HEK293 (cell line): ENCODE results near the gene MAP3K20.

Experiments
- CTCF ChIA-PET: fragments of 350-600 bp; formaldehyde crosslinking; extraction: SDS; loops from one replicate; lab custom pipeline; 2021; ENCODE audit warnings: antibody characterized with exemption; lab: Yijun Ruan, JAX
- POLR2A ChIA-PET: fragments of 300-600 bp; formaldehyde crosslinking; extraction: SDS; loops from one replicate; lab custom pipeline; 2020; ENCODE audit warnings: antibody characterized with exemption, inconsistent platforms; lab: Yijun Ruan, JAX
- H3K27ac ChIP-seq: fragments of 200-500 bp; sonication (Bioruptor generic); 2 replicates; pipeline ENCODE4 v1.5.1; 2014; ENCODE audit warnings: low read depth, low read length, control low read depth, inconsistent platforms; ENCODE audit errors: extremely low read depth
- H3K36me3 ChIP-seq, 2 experiments: fragments of 200-500 bp in 1 of 2; sonication (Bioruptor generic) in 1 of 2; 1 replicate in 1 of 2; 2 replicates in 1 of 2; pipeline ENCODE4 v1.5.1; 2014 to 2017; ENCODE audit warnings: inconsistent platforms in 2 of 2, low read length in 2 of 2; ENCODE audit not compliant: control insufficient read depth in 2 of 2, insufficient read depth in 1 of 2
- H3K4me1 ChIP-seq: fragments of 200-500 bp; sonication (Bioruptor generic); 2 replicates; pipeline ENCODE4 v1.5.1; 2014; ENCODE audit warnings: mild to moderate bottlenecking, low read length, inconsistent platforms; ENCODE audit not compliant: control insufficient read depth, insufficient read depth
- H3K4me3 ChIP-seq: 2 replicates; pipeline ENCODE4 v1.5.1; 2011; ENCODE audit warnings: low read depth, mild to moderate bottlenecking, control low read depth, low read length, moderate library complexity
- H3K9me3 ChIP-seq: fragments of 200-500 bp; sonication (Bioruptor generic); 2 replicates; pipeline ENCODE4 v1.5.1; 2014; ENCODE audit warnings: low read depth, low read length, inconsistent platforms; ENCODE audit not compliant: control insufficient read depth, insufficient read depth
- BCL11A ChIP-seq: fragments of 450-650 bp; formaldehyde crosslinking; IDR thresholded peaks from 2 replicates; pipeline ENCODE4 v1.5.1; 2016; ENCODE audit warnings: low read depth, missing biosample characterization, missing genetic modification characterization
- GFI1B ChIP-seq: fragments of 450-650 bp; formaldehyde crosslinking; IDR thresholded peaks from 2 replicates; pipeline ENCODE4 v1.5.1; 2016; ENCODE audit warnings: missing biosample characterization, missing genetic modification characterization
- KLF16 ChIP-seq: fragments of 450-650 bp; formaldehyde crosslinking; IDR thresholded peaks from 2 replicates; pipeline ENCODE4 v1.5.1; 2017; ENCODE audit warnings: missing biosample characterization, missing genetic modification characterization
- REPIN1 ChIP-seq: fragments of 450-650 bp; formaldehyde crosslinking; IDR thresholded peaks from 2 replicates; pipeline ENCODE4 v1.5.1; 2017; ENCODE audit warnings: missing biosample characterization, missing genetic modification characterization, low read depth
- TRIM28 ChIP-seq: IDR thresholded peaks from 2 replicates; pipeline ENCODE4 v1.6.1; 2011; ENCODE audit warnings: low read length, control low read depth, borderline replicate concordance
- ZBTB44 ChIP-seq: fragments of 450-650 bp; IDR thresholded peaks from 2 replicates; pipeline ENCODE4 v1.5.1; 2018; ENCODE audit warnings: missing biosample characterization, mild to moderate bottlenecking, missing genetic modification characterization
- ZFP3 ChIP-seq: fragments of 450-650 bp; formaldehyde crosslinking; IDR thresholded peaks from 2 replicates; pipeline ENCODE4 v1.5.1; 2016; ENCODE audit warnings: low read depth, missing biosample characterization, missing genetic modification characterization
- ZNF121 ChIP-seq: fragments of 450-650 bp; formaldehyde crosslinking; IDR thresholded peaks from 2 replicates; pipeline ENCODE4 v1.5.1; 2016; ENCODE audit warnings: missing biosample characterization, missing genetic modification characterization
- ZNF132 ChIP-seq: fragments of 450-650 bp; formaldehyde crosslinking; IDR thresholded peaks from 2 replicates; pipeline ENCODE4 v1.5.1; 2017; ENCODE audit warnings: missing biosample characterization, missing genetic modification characterization, borderline replicate concordance
- ZNF169 ChIP-seq: fragments of 450-650 bp; formaldehyde crosslinking; IDR thresholded peaks from 2 replicates; pipeline ENCODE4 v1.5.1; 2016; ENCODE audit warnings: missing biosample characterization, missing genetic modification characterization
- ZNF19 ChIP-seq: fragments of 450-650 bp; formaldehyde crosslinking; IDR thresholded peaks from 2 replicates; pipeline ENCODE4; 2016; ENCODE audit warnings: missing biosample characterization, missing genetic modification characterization, low read depth
- ZNF221 ChIP-seq: fragments of 450-650 bp; formaldehyde crosslinking; IDR thresholded peaks from 2 replicates; pipeline ENCODE4 v1.5.1; 2017; ENCODE audit warnings: missing biosample characterization, missing genetic modification characterization, borderline replicate concordance
- ZNF223 ChIP-seq: fragments of 450-650 bp; formaldehyde crosslinking; IDR thresholded peaks from 2 replicates; pipeline ENCODE4 v1.5.1; 2016; ENCODE audit warnings: missing biosample characterization, missing genetic modification characterization
- ZNF274 ChIP-seq, 2 experiments: fragments of 200-500 bp in 1 of 2; fragments of 450-650 bp in 1 of 2; sonication (Bioruptor generic) in 1 of 2; formaldehyde crosslinking in 1 of 2; IDR thresholded peaks; 2 replicates each; pipeline versions ENCODE4 v1.5.1 to v1.6.1; 2014 to 2016; ENCODE audit warnings: borderline replicate concordance in 1 of 2, inconsistent platforms in 1 of 2, low read length in 1 of 2, missing biosample characterization in 1 of 2, missing genetic modification characterization in 1 of 2
- ZNF341 ChIP-seq: fragments of 450-650 bp; formaldehyde crosslinking; IDR thresholded peaks from 2 replicates; pipeline ENCODE4; 2016; ENCODE audit warnings: low read depth, missing biosample characterization, missing genetic modification characterization
- ZNF366 ChIP-seq: fragments of 450-650 bp; formaldehyde crosslinking; conservative IDR thresholded peaks from 2 replicates; pipeline ENCODE4 v1.5.1; 2016; ENCODE audit warnings: missing biosample characterization, missing genetic modification characterization
- ZNF398 ChIP-seq: fragments of 450-650 bp; formaldehyde crosslinking; IDR thresholded peaks from 2 replicates; pipeline ENCODE4 v1.5.1; 2017; ENCODE audit warnings: missing biosample characterization, missing genetic modification characterization
- ZNF426 ChIP-seq: fragments of 450-650 bp; formaldehyde crosslinking; IDR thresholded peaks from 2 replicates; pipeline ENCODE4 v1.5.1; 2017; ENCODE audit warnings: missing biosample characterization, missing genetic modification characterization, mild to moderate bottlenecking, inconsistent platforms, moderate library complexity
- ZNF473 ChIP-seq: fragments of 450-650 bp; formaldehyde crosslinking; IDR thresholded peaks from 2 replicates; pipeline ENCODE4 v1.5.1; 2017; ENCODE audit warnings: missing biosample characterization, missing genetic modification characterization
- ZNF488 ChIP-seq: fragments of 450-650 bp; formaldehyde crosslinking; IDR thresholded peaks from 2 replicates; pipeline ENCODE4 v1.5.1; 2016; ENCODE audit warnings: missing biosample characterization, missing genetic modification characterization
- ZNF529 ChIP-seq: fragments of 450-650 bp; formaldehyde crosslinking; IDR thresholded peaks from 2 replicates; pipeline ENCODE4 v1.5.1; 2017; ENCODE audit warnings: missing genetic modification characterization, missing biosample characterization; ENCODE audit not compliant: insufficient replicate concordance
- ZNF580 ChIP-seq: fragments of 450-650 bp; formaldehyde crosslinking; IDR thresholded peaks from 2 replicates; pipeline ENCODE4 v1.5.1; 2016; ENCODE audit warnings: missing biosample characterization, missing genetic modification characterization
- ZNF610 ChIP-seq: fragments of 450-650 bp; formaldehyde crosslinking; IDR thresholded peaks from 2 replicates; pipeline ENCODE4 v1.5.1; 2016; ENCODE audit warnings: missing biosample characterization, missing genetic modification characterization, borderline replicate concordance
- ZNF623 ChIP-seq: fragments of 450-650 bp; formaldehyde crosslinking; IDR thresholded peaks from 2 replicates; pipeline ENCODE4 v1.5.1; 2016; ENCODE audit warnings: missing biosample characterization, missing genetic modification characterization
- ZNF670 ChIP-seq: fragments of 450-650 bp; formaldehyde crosslinking; IDR thresholded peaks from 2 replicates; pipeline ENCODE4 v1.5.1; 2016; ENCODE audit warnings: missing biosample characterization, missing genetic modification characterization, low read depth
- ZNF776 ChIP-seq: fragments of 450-650 bp; formaldehyde crosslinking; IDR thresholded peaks from 2 replicates; pipeline ENCODE4 v1.5.0; 2017; ENCODE audit warnings: missing biosample characterization, missing genetic modification characterization, borderline replicate concordance
- ZNF792 ChIP-seq: fragments of 450-650 bp; formaldehyde crosslinking; IDR thresholded peaks from 2 replicates; pipeline ENCODE4 v1.5.1; 2016; ENCODE audit warnings: missing biosample characterization, missing genetic modification characterization
- ZNF830 ChIP-seq: fragments of 450-650 bp; IDR thresholded peaks from 2 replicates; pipeline ENCODE4 v1.5.0; 2018; ENCODE audit warnings: missing biosample characterization, missing genetic modification characterization, low read depth, mild to moderate bottlenecking, moderate library complexity
- ZSCAN23 ChIP-seq: fragments of 450-650 bp; formaldehyde crosslinking; IDR thresholded peaks from 2 replicates; pipeline ENCODE4 v1.5.1; 2016; ENCODE audit warnings: missing biosample characterization, missing genetic modification characterization

The MAP3K20 gene

GRCh38 chr2:173049831-173050230, 25.8 kb upstream of the MAP3K20 start (continued):
- TF ChIP-seq GFI1B (tag by site-specific recombination), result no peak
- no peak for TF ChIP-seq ZSCAN23 (tag by site-specific recombination)
- TF ChIP-seq ZNF398, result no peak

GRCh38 chr2:173050684-173051083, 25.0 kb upstream of the MAP3K20 start:
- ChIA-PET CTCF (no interaction called here), POLR2A (no interaction called here)
- Histone ChIP-seq H3K4me3 (no peak overlapping the region), H3K36me3 (no peaks in the 10 kb centered on the region), H3K4me1 (0 out of 2 replicates have a peak, but pooled peaks cover 7% of the 10 kb centered on the region), H3K27ac (no peak overlapping the region)
- TF ChIP-seq ZNF473, result no peak
- no peak for TF ChIP-seq ZNF792 (tag by site-specific recombination)
- no peak for TF ChIP-seq ZNF169 (tag by site-specific recombination)
- TF ChIP-seq ZNF221 (tag by site-specific recombination), result no peak
- TF ChIP-seq ZNF776 (tag by site-specific recombination), result no peak
- no peak for TF ChIP-seq ZNF670 (tag by site-specific recombination)
- TF ChIP-seq, all 188 proteins: peak for 0
- no peaks in the 10 kb centered on the region for H3K9me3 ChIP-seq

GRCh38 chr2:173051463-173052215, 24.0 kb upstream of the MAP3K20 start:
- TF ChIP-seq ZNF132, result no peak
- no peak for TF ChIP-seq BCL11A (tag by site-specific recombination)
- TF ChIP-seq ZNF488, result no peak
- no peak for TF ChIP-seq ZNF580 (tag by site-specific recombination)
- no peak for TF ChIP-seq ZNF830 (tag by site-specific recombination)
- no peak for TF ChIP-seq ZFP3 (tag by site-specific recombination)
- TF ChIP-seq ZNF623 (tag by site-specific recombination), result no peak
- TF ChIP-seq ZNF274 (IDR thresholded peaks at IDR 0.05; ENCODE audit: low read length), result no peak
- no peak for TF ChIP-seq ZNF274 (tag by site-specific recombination; IDR thresholded peaks at IDR 0.05; ENCODE audit: borderline replicate concordance)
- no peak for TF ChIP-seq ZNF223
- no peak for TF ChIP-seq ZNF341 (tag by site-specific recombination)
- TF ChIP-seq TRIM28, result no peak
- no peak for TF ChIP-seq ZNF121 (tag by site-specific recombination)
- TF ChIP-seq REPIN1, result no peak
- no peak for TF ChIP-seq ZNF529
- TF ChIP-seq ZNF19 (tag by site-specific recombination), result no peak
- TF ChIP-seq KLF16, result no peak
- TF ChIP-seq ZNF426 (tag by site-specific recombination), result no peak
- TF ChIP-seq ZNF366 (tag by site-specific recombination), result no peak
- TF ChIP-seq ZBTB44 (tag by site-specific recombination), result no peak
- no peak for TF ChIP-seq ZNF610 (tag by site-specific recombination)
- no peak overlapping the region for H3K4me3 ChIP-seq
- no peak overlapping the region for H3K27ac ChIP-seq
- H3K9me3 ChIP-seq, result no peaks in the 10 kb centered on the region
- H3K36me3 ChIP-seq, result no peaks in the 10 kb centered on the region
- ChIA-PET POLR2A (no interaction called here), CTCF (interaction anchor here (0.6 kb wide), 1 partner anchor 21 kb away, joined by 3 read pairs; no protein-coding TSS in a partner anchor)
- 0 out of 2 replicates have a peak, but pooled peaks cover 7% of the 10 kb centered on the region for H3K4me1 ChIP-seq
